Pancreas (tissue), 10 donors: ENCODE results near the gene EBI3. TPM values are rescaled to one million over a fixed set of nuclear protein-coding genes. Genes with fewer than 3 reads are reported as not detected.

Experiments
- ATAC-seq, 4 donors: fragments of 200-7000 bp; cut with Tn5 transposase; one replicate each; pipeline versions ENCODE4 v1.8.0 to v1.9.1; 2020; ENCODE audit warnings: mild to moderate bottlenecking in 4 of 4, moderate library complexity in 4 of 4
- DNase-seq, 6 donors: peaks; one replicate each; pipeline ENCODE4 v3.0.0-alpha.2; 2020
- FAIRE-seq: peaks from 2 replicates; lab custom pipeline; 2012; peaks lifted over from hg19 to GRCh38; lab: Jason Lieb, UNC
- H3K27ac ChIP-seq, 4 donors: fragments of 200-600 bp; sonication (generic); 1 replicate in 3 of 4; 2 replicates in 1 of 4; pipeline versions ENCODE4 v1.5.0 to v1.8.0; 2020
- H3K27me3 ChIP-seq, 4 donors: fragments of 200-600 bp; one replicate each; pipeline ENCODE4 v1.8.0; 2021
- H3K36me3 ChIP-seq, 3 donors: fragments of 200-600 bp; sonication (generic) in 1 of 3; one replicate each; pipeline versions ENCODE4 v1.5.0 to v1.8.0; 2020 to 2021
- H3K4me1 ChIP-seq, 3 donors: fragments of 200-600 bp; one replicate each; pipeline ENCODE4 v1.8.0; 2021
- H3K4me3 ChIP-seq, 4 donors: fragments of 200-600 bp; sonication (generic) in 2 of 4; one replicate each; pipeline versions ENCODE4 v1.5.0 to v1.8.0; 2020 to 2021
- H3K9me3 ChIP-seq, 4 donors: fragments of 200-600 bp; one replicate each; pipeline ENCODE4 v1.8.0; 2021
- CTCF ChIP-seq, 4 donors: fragments of 200-600 bp; sonication (generic) in 3 of 4; IDR thresholded peaks; one replicate each; pipeline versions ENCODE4 v1.5.0 to v1.8.0; 2021; ENCODE audit warnings: antibody characterized with exemption in 4 of 4
- WGBS, 2 donors: extraction: QIAGEN DNeasy Blood & Tissue Kit; methylation state at CpG; one replicate each; pipeline ENCODE4 v1.1.7; 2013; 5-methylcytosine and 5-hydroxymethylcytosine counted together
- intact Hi-C, 3 donors: fragments of 100-400 bp; cut with DNase I; formaldehyde crosslinking; loops; one replicate each; pipeline versions ENCODE4 v1.11.1 to v1.14.2; 2022
- polyA plus RNA-seq, 2 donors: library from polyadenylated mRNA; stranded (reverse); fragments of 200-250 nt; gene quantifications; one replicate each; pipeline ENCODE4 v1.2.3, GENCODE V29; 2013
- total RNA-seq, 6 donors: library from RNA; stranded (reverse); fragmentation: NEBNext Ultra II Directional in 4 of 6; extraction: Animal tissue kit (Norgen Biotek cat#: 25700) in 4 of 6; gene quantifications; one replicate each; pipeline versions ENCODE4 v1.2.1 to v1.2.4, GENCODE V29; 2021 to 2023
- donor health status: healthy with polysubstance abuse.
- donor health status: DM: no; HTN: no; CAD: no; lungs with moderate emphysema.
- donor health status: DM: no; HTN: no; CAD: no.
- donor health status: control.
- donor health status: control.
- donor health status: Bipolar disorder and iron deficiency.
- donor health status: DM: yes; HTN: yes; CAD: no.
- donor health status: DM: no; HTN: no; CAD: no.
- donor health status: DM: no; HTN: no; CAD: no.
- donor health status: DM: yes; HTN: yes; CAD: no.

EBI3 gene
- total and polyA plus RNA-seq, 8 donors = 0.52 to 2.2 (median 1.2) TPM; not detected in 2

GRCh38 chr19:4200940-4201542, 28.3 kb upstream of the EBI3 start:
- intact Hi-C loops = no loop called here
- 61 to 66% methylated on average over 2 of the region's 2 CpGs for WGBS, 2 donors
- TF ChIP-seq CTCF (IDR thresholded peaks at IDR 0.05) = no peak
- ATAC-seq (no peak), DNase-seq (no peak), FAIRE-seq (no peak)
- no peaks in the 10 kb centered on the region for H3K36me3 ChIP-seq
- no peak overlapping the region for H3K4me3 ChIP-seq
- peaks cover 0 to 5% (median 0%) of the 10 kb centered on the region in 3 donors for H3K4me1 ChIP-seq
- H3K27me3 ChIP-seq = peaks cover 0 to 18% (median 6%) of the 10 kb centered on the region in 4 donors
- no peaks in the 10 kb centered on the region for H3K9me3 ChIP-seq
- no peak overlapping the region for H3K27ac ChIP-seq

GRCh38 chr19:4201798-4202197, 27.5 kb upstream of the EBI3 start:
- WGBS, 2 donors = 60 to 75% methylated on average over 4 of the region's 4 CpGs
- no peak for ATAC-seq
- no peak overlapping the region for H3K27ac ChIP-seq
- H3K9me3 ChIP-seq = no peaks in the 10 kb centered on the region
- intact Hi-C loops = no loop called here
- peaks cover 0 to 10% (median 5%) of the 10 kb centered on the region in 4 donors for H3K27me3 ChIP-seq
- H3K4me3 ChIP-seq = no peak overlapping the region
- no peak for FAIRE-seq
- peaks cover 0 to 5% (median 0%) of the 10 kb centered on the region in 3 donors for H3K4me1 ChIP-seq
- no peak for DNase-seq
- TF ChIP-seq CTCF (IDR thresholded peaks at IDR 0.05) = no peak
- H3K36me3 ChIP-seq = no peaks in the 10 kb centered on the region

GRCh38 chr19:4206818-4207484, 22.4 kb upstream of the EBI3 start:
- DNase-seq = no peak
- Histone ChIP-seq H3K4me3 (no peak overlapping the region), H3K4me1 (no peaks in the 10 kb centered on the region), H3K27me3 (no peaks in the 10 kb centered on the region), H3K36me3 (no peaks in the 10 kb centered on the region), H3K9me3 (no peaks in the 10 kb centered on the region), H3K27ac (no peak overlapping the region)
- WGBS, 2 donors = 82 to 87% methylated on average over 10 of the region's 10 CpGs
- intact Hi-C loops = no loop called here
- TF ChIP-seq CTCF (IDR thresholded peaks at IDR 0.05) = no peak
- ATAC-seq = no peak
- FAIRE-seq = no peak

- H3K36me3 ChIP-seq = no peaks in the 10 kb centered on the region
- no peak for FAIRE-seq
- intact Hi-C loops = no loop called here
- H3K27me3 ChIP-seq = no peaks in the 10 kb centered on the region
- no peak overlapping the region for H3K27ac ChIP-seq
- WGBS, 2 donors = 70 to 81% methylated on average over 13 of the region's 13 CpGs
- no peaks in the 10 kb centered on the region for H3K4me1 ChIP-seq
- no peak overlapping the region for H3K4me3 ChIP-seq
- DNase-seq = no peak
- TF ChIP-seq CTCF (IDR thresholded peaks at IDR 0.05) = no peak
- ATAC-seq = peak in 1 of 4 donors; percentile 47
- H3K9me3 ChIP-seq = no peaks in the 10 kb centered on the region
These were observed 20.8 kb upstream of the EBI3 start for GRCh38 chr19:4208385-4209094.
